Measurements from ENCODE around the gene CD44.

Gene CD44

GRCh38 chr11:35112056-35112845 is 26.7 kb upstream of the CD44 start:
- no peak for DNase-seq

DNA sequence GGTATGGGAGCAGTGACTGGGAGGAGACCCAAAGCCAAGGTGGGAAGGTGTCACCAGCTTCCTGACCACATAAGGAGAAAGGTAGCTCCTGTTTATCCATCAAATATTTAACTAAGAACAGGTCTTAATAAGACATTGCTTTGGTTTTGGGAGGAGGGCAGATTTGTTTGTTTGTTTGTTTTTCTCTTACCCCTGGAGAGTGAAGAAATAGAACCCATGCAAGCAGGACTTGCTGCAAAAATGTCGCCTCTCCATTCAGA is 26.2 kb upstream of the CD44 start:
- DNase-seq, result no peak

DNA sequence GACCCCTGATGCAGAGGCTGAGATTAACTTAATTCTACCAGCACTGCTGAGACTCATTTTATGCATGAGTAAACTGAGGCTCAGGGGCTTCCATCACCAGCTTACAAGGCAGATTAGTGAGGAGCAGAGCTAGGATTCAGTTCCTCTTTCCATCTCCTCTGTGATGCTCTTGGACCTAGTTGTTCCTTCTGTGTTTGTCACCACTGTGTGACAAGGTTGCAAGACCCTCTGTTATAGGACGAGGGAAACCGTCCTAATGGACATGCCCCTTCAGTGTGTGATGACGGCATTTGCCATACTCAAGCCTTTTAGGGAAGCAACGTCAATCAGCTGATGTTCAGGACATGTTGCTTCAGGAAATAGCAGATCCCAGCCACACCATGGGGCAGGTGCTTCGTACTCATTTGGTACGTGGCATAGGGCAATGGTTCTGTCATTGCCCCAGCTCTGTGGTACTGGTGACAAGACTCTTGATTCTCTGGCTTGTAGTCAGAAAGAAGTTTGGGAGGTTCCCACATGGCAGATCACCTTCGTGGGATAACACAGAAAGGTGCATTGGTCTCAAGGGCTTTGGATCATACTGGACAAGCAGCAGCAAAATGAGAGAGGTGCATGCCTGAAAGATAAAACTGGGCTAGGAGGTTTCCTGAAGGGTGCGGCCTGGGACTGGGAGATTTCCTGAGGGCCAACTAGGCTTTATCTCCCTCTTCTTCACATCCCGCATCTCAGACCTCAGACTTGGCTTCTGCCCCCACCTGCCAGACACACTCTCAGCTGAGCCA is 23.9 kb upstream of the CD44 start:
- no peak for DNase-seq

DNA sequence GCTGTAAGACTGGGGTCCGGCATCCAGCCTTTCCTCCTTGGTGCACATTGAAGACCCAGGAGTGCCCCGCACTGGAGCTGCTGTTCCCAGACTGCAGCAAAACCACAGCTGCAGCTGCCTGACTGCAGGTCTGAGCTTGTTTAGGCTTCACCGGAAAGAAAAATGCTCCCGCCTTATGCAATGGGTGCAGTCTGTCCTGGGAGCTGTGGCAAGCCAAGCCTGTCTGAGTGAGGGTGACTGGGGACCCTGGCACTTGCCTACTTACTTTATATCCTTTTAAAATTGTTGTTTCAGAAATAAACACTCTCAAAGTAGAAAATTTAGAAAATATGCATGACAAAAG is 23.3 kb upstream of the CD44 start:
- DNase-seq, result no peak

- no peak for DNase-seq
Measured at GRCh38 chr11:35116245-35116644, 22.7 kb upstream of the CD44 start.

GRCh38 chr11:35116762-35117640 is 22.0 kb upstream of the CD44 start:
- no peak for DNase-seq

- DNase-seq, result no peak
Measured at GRCh38 chr11:35118906-35119305, 20.1 kb upstream of the CD44 start.

DNA sequence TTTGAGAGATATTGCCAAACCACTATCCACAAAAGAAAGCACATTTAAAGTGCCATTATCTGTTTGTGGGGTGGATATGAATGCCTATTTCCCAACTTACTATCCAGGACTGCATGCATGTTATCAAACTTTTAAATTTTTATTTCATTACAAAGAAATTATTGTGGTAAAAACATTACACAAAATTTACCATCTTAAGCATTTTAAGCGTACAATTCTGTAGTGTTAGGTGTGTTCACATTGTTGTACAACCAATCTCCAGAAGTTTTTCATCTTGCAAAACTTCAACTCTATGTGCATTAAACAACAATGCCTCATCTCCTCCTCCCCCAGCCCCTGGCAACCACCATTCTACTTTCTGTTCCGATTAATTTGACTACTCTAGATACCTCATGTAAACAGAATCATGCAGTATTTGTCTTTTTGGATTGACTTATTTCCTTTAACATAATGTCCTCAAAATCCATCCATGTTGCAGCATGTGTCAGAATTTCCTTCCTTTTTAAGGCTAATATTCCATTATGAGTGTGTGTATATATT is 17.6 kb upstream of the CD44 start:
- no peak for DNase-seq

GRCh38 chr11:35122308-35122707 is 16.7 kb upstream of the CD44 start:
- DNase-seq, result no peak

DNA sequence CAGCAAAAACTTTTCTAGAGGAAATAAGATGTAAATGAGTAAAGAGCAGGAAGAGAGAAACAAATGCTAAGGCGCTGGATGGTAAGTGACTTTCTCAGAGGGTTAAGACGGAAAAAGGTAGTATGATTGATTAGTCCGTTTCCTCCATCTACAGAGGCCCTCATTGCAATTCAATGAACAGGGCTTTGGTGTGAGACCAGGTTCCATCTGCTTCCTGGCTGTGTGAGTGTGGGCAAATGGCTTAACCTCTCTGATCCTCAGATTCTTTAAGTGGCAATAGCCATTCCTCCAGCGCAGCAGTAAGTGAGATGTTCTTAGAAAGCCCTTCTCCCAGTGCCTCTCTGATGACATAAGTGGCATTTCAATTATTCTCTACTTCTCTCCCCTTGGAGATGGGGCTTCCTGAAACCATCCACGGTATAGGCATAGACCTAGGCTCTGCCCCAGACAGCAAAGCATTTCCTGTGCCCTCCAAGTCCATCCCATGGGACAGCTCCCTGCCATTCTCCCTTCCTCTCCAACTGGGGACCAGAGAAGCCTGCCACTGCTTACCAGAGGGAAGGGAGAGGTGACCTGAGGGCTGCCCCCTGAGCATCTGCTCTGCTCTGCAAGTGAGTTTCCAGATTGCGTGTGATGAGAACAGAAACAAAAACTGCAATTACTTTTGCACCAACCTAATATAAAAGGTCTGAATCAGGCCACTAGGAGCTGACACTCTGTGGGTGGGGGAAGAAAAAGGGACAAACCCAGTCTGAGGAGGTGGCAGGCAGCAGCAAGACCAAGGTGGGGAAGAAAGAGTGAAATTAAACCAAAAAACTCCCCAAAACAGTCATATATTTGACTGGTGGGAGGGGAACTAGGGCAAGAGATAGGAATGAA is 12.7 kb upstream of the CD44 start:
- DNase-seq, result no peak

- DNase-seq, result no peak
Measured at GRCh38 chr11:35126879-35127581, 11.9 kb upstream of the CD44 start.

- DNase-seq, result no peak
Measured at GRCh38 chr11:35127619-35128018, 11.4 kb upstream of the CD44 start.

- DNase-seq, result no peak
Measured at GRCh38 chr11:35131094-35131493, 7.9 kb upstream of the CD44 start.

DNA sequence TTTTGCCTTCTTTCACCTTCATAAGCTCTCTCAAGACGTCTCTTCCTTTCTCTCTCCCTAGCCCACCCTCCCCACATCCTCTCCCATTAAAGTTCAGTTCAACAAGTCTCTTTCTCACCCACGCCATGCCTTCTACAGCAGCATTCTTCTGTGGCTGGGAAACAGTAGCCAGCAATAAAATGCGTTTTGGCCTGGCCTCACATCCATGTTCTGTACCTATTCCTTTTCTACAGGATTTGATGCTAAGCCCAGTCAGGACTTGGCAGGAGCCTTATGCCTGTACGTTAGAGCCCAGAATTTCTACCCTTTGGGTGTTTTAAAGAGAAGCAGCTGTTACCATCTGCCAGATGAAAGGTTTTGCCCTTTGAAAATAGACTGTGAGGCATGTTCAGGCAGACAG is 7.1 kb upstream of the CD44 start:
- DNase-seq, result no peak

DNA sequence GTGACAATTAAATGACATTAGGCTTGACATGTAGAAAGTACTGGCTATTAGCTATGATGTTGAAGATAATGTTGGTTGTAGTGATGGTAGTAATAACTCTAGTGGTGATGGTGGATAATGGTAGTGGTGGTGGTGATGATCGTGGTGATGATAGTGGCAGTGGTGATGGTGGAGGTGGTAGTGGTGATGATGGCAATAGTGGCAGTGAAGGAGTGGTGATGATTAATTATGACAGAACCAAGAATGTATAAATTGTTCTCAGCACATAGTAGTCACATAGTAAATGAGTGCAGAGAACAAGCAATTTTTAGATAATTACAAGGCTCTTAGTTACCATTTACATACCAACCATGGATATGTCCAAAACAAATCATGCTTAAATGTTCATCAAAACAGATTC is 5.3 kb upstream of the CD44 start:
- no peak for DNase-seq

GRCh38 chr11:35134403-35135148 is 4.4 kb upstream of the CD44 start:
- DNase-seq, result no peak

GRCh38 chr11:35135222-35135621 is 3.7 kb upstream of the CD44 start:
- DNase-seq, result no peak

DNA sequence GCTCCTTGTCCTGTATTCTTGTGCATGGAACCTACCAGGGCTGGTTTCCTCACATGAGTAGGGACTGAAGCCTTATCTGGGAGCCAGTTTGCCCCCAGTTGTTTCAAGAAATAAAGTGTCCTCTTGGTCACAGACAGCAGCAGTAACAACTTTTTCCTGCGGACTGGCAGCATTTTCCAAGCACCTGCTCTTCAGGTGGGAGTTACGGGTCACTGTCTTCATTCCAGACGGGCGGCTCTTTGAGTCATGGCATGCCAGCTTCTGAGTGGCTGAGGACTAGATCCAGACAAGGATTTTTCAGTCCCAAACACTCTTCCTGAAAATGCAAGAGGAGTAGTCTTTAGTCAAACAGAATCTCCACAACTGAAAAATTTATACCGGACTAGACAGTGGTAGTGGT is 2.7 kb upstream of the CD44 start:
- no peak for DNase-seq

DNA sequence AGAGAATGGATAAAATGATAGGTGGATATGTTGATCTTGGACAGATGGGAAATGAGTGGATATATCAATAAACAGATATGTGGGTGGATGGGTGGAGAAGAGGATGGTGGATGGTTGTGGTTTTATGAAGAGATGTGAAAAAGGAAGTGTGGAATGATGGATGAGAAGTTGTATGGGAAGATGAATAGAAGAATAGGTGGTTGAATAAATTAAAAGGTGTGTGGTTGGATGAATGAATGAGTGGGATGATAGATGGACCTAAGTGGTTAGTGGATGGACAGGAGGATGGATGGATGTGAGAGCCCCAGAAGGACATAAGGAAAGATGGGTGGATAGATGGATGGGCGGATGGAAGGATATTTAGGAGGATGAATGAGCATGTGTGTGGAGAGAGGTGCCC is 913 bp upstream of the CD44 start:
- no peak for DNase-seq

DNA sequence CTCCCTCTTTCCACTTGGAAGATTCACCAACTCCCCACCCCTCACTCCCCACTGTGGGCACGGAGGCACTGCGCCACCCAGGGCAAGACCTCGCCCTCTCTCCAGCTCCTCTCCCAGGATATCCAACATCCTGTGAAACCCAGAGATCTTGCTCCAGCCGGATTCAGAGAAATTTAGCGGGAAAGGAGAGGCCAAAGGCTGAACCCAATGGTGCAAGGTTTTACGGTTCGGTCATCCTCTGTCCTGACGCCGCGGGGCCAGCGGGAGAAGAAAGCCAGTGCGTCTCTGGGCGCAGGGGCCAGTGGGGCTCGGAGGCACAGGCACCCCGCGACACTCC is 397 bp upstream of the CD44 start:
- DNase-seq, result no peak

DNA sequence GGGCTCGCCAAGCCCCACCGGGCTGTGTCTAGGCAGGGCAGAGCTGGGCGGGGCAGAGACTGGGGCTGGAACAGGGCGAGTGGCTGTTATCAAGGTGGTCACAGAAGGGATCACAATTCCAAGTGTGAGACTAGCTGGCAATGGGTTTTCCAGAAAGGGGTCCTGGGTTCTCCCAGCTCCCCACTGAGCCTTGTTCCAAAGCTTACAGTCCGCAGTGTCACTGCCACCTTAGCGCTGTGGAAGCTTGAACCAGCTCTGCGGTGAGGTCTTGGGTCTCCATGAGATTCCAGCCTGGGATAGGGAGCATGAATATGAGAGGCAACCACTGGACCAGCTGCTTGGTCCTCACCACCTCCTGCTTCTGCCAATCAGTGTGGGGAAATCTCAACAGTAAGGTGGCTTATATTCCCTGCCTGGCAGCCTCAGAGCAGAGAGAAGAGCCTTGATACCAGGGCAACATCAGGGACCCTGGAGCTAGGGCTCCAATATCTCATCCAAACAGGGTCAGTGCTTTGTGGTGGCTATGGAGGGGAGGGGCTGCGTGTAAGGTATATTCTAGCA is 831 bp downstream of the CD44 start:
- no peak for DNase-seq
